Measurements from ENCODE around the gene MED15.

The MED15 gene

DNA sequence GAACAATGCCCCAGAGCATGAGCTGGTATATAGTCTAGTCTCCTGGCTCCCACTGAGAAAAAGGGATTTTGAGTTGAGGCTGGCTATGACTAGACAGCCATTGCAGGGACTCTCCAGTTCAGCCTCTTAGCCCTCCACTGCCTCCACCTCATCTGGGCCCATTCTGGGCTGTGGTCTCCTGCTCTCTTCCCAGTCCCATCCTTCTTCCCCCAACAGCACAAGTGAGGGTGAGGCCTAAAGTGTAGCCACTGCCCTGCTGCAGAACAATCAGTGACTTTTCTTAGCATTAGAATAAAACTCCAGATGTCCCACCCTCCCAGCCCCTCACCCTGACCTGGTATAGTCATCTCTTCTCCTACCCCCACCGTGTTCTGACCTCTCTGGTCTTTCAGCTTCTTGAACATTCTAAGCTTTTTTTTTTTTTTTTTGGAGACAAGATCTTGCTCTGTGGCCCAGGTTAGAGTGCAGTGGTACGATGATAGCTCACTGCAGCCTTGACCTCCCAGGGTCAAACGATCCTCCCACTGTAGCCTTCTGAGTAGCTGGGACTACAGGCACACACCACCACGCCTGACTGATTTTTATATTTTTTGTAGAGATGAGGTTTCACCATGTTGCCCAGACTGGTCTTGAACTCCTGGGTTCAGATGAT, 4.3 kb downstream of the MED15 start:
- 93% methylated on average over 4 of the region's 4 CpGs for WGBS
- Histone ChIP-seq H3K9me3 (ENCODE audit: insufficient read depth, low read depth, low read length) (no peaks in the 10 kb centered on the region), H3K27me3 (ENCODE audit: insufficient read depth, low read length) (no peaks in the 10 kb centered on the region), H3K4me1 (ENCODE audit: insufficient read depth, low read length) (peaks cover 24% of the 10 kb centered on the region; the same call in 1 of the 2 replicates), H3K9ac (ENCODE audit: low read depth, low read length) (no peak overlapping the region), H3K27ac (ENCODE audit: low read depth, low read length) (no peak overlapping the region), H3K36me3 (ENCODE audit: insufficient read depth, low read length) (peaks cover 12% of the 10 kb centered on the region; the same call in 1 of the 2 replicates), H3K4me3 (ENCODE audit: low read length) (no peak overlapping the region)

DNA sequence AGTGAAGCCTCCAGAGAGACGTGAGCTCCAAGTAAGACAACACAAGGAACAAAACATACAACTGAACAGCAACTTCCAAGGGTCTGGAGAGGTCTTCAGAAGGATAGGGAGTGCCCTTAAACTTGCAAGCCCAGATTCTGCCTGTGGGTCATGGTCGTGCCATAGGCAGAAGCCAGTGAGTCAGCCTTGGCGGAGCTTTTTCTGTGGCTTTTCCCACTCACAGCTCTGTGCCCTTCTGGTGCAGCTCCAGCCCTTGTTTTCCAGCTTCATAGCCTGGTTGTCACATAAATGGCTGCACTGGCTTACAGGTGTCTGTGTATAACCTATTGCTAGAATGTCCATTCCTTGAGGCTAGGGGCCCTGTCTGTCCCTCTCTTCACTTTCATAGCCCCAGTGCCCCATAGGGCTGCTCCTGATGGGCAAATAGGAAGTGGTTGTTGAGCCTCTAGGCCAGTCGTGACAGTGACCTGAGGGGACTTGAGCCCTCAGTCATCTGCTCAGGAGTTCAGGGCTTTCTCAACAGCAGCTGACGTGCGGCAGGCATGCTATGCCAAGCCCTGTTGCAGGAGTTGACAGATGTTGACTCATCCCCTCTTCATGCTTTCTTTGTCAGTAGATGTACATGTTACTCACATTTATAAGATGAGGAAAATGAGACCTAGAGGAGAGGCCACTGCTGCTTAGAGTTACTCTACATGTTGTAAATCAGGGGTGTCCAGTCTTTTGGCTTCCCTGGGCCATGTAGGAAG, 7.4 kb downstream of the MED15 start:
- Histone ChIP-seq H3K9me3 (ENCODE audit: insufficient read depth, low read depth, low read length) (no peaks in the 10 kb centered on the region), H3K4me3 (ENCODE audit: low read length) (no peak overlapping the region), H3K36me3 (ENCODE audit: insufficient read depth, low read length) (peaks cover 23% of the 10 kb centered on the region), H3K27me3 (ENCODE audit: insufficient read depth, low read length) (no peaks in the 10 kb centered on the region), H3K27ac (ENCODE audit: low read depth, low read length) (no peak overlapping the region), H3K4me1 (ENCODE audit: insufficient read depth, low read length) (peaks cover 12% of the 10 kb centered on the region; the same call in 1 of the 2 replicates), H3K9ac (ENCODE audit: low read depth, low read length) (no peak overlapping the region)
- 88% methylated on average over 6 of the region's 6 CpGs for WGBS

DNA sequence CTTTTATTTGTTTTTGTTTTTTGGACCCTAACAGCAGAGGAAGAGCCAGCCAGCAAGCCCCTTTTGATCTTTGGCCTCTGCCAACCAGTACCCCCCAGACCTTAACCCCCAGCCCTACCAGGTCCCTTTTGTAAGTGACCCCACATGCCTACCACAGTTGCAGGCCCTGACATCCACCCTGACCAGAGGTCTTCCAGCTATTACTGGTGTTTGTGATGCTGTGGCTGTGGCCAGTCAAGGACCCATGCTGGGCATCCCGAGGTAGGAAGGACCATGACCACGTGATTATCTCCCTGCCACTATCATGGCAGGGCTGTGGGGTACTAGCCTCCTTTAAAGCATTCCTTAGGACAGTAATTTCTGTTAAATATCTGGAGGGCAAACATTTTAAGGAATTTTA, 9.0 kb downstream of the MED15 start:
- Histone ChIP-seq H3K27me3 (ENCODE audit: insufficient read depth, low read length) (no peaks in the 10 kb centered on the region), H3K36me3 (ENCODE audit: insufficient read depth, low read length) (peaks cover 29% of the 10 kb centered on the region), H3K9ac (ENCODE audit: low read depth, low read length) (no peak overlapping the region), H3K27ac (ENCODE audit: low read depth, low read length) (no peak overlapping the region), H3K9me3 (ENCODE audit: insufficient read depth, low read depth, low read length) (no peaks in the 10 kb centered on the region), H3K4me1 (ENCODE audit: insufficient read depth, low read length) (no peaks in the 10 kb centered on the region), H3K4me3 (ENCODE audit: low read length) (no peak overlapping the region)
- 95% methylated on average over 2 of the region's 2 CpGs for WGBS

DNA sequence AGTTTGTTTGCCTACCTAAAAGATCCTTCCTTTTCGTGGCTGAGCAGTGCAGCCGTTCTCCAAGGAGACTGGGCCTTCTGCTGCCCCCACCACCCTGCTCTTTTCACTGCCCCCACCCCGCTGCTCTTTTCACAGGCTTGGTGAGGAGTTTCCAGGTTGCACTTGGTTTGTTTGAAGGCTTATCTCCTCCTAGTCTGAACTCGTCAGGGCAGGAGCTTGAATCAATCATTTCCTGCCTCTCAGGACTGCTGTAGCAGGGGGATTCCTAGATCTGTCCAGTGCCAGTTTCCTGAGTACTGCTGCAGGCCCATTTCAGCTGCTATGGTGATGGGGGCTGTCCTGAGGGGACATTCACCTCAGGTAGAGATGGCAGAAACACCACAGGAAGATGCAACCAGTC, 10.0 kb downstream of the MED15 start:
- no peak overlapping the region for H3K9ac ChIP-seq (ENCODE audit: low read depth, low read length)
- peaks cover 35% of the 10 kb centered on the region for H3K36me3 ChIP-seq (ENCODE audit: insufficient read depth, low read length)
- no peaks in the 10 kb centered on the region for H3K9me3 ChIP-seq (ENCODE audit: insufficient read depth, low read depth, low read length)
- H3K4me3 ChIP-seq (ENCODE audit: low read length), result no peak overlapping the region
- no peaks in the 10 kb centered on the region for H3K27me3 ChIP-seq (ENCODE audit: insufficient read depth, low read length)
- H3K27ac ChIP-seq (ENCODE audit: low read depth, low read length), result no peak overlapping the region
- WGBS, result 87% methylated on average over 4 of the region's 4 CpGs
- H3K4me1 ChIP-seq (ENCODE audit: insufficient read depth, low read length), result no peaks in the 10 kb centered on the region

DNA sequence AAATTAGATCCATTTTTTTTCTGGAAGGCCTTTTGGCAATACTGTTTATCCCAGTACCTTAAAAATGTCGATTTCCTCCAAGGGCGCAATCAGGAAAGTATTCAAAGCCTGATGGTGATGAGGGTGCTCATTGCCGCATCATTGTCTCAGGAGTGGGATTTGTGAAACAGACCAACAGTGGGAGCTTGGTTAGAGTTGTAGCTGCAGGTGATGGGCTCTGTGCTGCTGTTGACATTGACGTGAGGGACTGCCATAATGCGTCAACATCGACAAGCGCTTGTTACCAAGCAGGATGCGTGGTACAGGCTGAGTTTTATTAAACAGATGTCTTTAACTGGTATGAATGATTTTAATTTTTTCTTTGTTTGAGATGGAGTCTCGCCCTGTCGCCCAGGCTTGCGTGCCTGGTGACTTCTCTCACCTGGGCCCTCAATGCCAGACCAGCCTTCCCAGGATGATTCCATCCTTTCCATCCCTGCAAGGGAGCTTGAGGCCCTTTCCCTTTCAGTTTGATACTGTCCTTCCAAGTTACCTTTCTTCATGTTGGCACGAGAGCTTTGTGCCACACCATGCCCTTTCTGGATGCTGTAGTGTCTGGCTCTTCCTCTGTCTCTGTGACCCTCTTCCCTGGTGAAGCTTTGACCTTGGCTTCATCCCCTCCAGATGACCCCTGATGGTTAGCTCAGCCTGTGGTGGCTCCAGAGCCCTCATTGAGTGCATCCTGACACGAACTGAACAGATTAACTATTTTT, 10.6 kb downstream of the MED15 start:
- Histone ChIP-seq H3K4me3 (ENCODE audit: low read length) (no peak overlapping the region), H3K9me3 (ENCODE audit: insufficient read depth, low read depth, low read length) (no peaks in the 10 kb centered on the region), H3K36me3 (ENCODE audit: insufficient read depth, low read length) (peaks cover 35% of the 10 kb centered on the region), H3K9ac (ENCODE audit: low read depth, low read length) (no peak overlapping the region), H3K4me1 (ENCODE audit: insufficient read depth, low read length) (0 out of 2 replicates have a peak, but pooled peaks cover 2% of the 10 kb centered on the region), H3K27ac (ENCODE audit: low read depth, low read length) (no peak overlapping the region), H3K27me3 (ENCODE audit: insufficient read depth, low read length) (no peaks in the 10 kb centered on the region)
- 92% methylated on average over 13 of the region's 13 CpGs for WGBS

DNA sequence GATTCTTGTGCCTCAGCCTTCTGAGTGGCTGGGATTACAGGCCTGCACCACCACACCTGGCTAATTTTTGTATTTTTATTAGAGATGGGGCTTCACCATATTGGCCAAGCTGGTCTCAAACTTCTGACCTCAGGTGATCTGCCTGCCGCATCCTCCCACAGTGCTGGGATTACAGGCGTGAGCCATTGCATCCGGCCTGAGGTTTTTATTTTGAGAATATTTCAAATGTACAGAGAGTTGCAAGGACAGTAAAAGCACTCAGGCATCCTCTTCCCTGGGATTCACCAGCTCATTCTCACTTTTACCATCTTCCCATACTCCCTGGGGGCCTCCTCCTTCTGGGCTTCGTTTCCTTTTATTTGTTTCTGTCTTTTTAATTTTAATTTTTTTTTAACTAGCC, 12.1 kb downstream of the MED15 start:
- no peaks in the 10 kb centered on the region for H3K9me3 ChIP-seq (ENCODE audit: insufficient read depth, low read depth, low read length)
- H3K27me3 ChIP-seq (ENCODE audit: insufficient read depth, low read length), result no peaks in the 10 kb centered on the region
- WGBS, result 98% methylated on average over 4 of the region's 4 CpGs
- no peak overlapping the region for H3K27ac ChIP-seq (ENCODE audit: low read depth, low read length)
- peaks cover 26% of the 10 kb centered on the region for H3K36me3 ChIP-seq (ENCODE audit: insufficient read depth, low read length)
- no peak overlapping the region for H3K9ac ChIP-seq (ENCODE audit: low read depth, low read length)
- no peak overlapping the region for H3K4me3 ChIP-seq (ENCODE audit: low read length)
- peaks cover 13% of the 10 kb centered on the region; the same call in 1 of the 2 replicates for H3K4me1 ChIP-seq (ENCODE audit: insufficient read depth, low read length)

DNA sequence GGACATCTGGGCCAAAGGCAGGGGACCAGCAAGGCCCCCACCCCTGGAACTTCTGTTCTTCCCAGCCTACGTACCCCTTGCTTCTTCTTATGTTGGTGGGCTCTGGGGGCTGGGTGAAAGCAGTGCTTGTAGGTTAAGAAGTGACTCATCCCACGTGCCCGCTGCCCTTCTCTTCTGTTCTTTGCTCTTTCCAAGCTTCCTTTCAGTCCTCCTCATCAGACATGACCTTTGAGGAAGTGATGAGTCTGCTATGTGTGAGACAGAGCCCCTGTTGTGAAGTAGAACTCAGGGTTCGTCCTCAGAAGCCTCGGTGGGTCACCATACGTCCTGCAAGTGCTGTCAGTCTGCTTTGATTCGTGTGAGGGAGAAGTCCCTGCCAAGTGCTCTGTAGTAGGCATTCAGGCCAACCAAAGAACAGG, 12.7 kb downstream of the MED15 start:
- H3K36me3 ChIP-seq (ENCODE audit: insufficient read depth, low read length), result peaks cover 26% of the 10 kb centered on the region
- no peak overlapping the region for H3K4me3 ChIP-seq (ENCODE audit: low read length)
- no peaks in the 10 kb centered on the region for H3K27me3 ChIP-seq (ENCODE audit: insufficient read depth, low read length)
- no peaks in the 10 kb centered on the region for H3K9me3 ChIP-seq (ENCODE audit: insufficient read depth, low read depth, low read length)
- H3K9ac ChIP-seq (ENCODE audit: low read depth, low read length), result no peak overlapping the region
- H3K4me1 ChIP-seq (ENCODE audit: insufficient read depth, low read length), result peaks cover 13% of the 10 kb centered on the region; the same call in 1 of the 2 replicates
- H3K27ac ChIP-seq (ENCODE audit: low read depth, low read length), result no peak overlapping the region
- WGBS, result 75% methylated on average over 5 of the region's 7 CpGs

DNA sequence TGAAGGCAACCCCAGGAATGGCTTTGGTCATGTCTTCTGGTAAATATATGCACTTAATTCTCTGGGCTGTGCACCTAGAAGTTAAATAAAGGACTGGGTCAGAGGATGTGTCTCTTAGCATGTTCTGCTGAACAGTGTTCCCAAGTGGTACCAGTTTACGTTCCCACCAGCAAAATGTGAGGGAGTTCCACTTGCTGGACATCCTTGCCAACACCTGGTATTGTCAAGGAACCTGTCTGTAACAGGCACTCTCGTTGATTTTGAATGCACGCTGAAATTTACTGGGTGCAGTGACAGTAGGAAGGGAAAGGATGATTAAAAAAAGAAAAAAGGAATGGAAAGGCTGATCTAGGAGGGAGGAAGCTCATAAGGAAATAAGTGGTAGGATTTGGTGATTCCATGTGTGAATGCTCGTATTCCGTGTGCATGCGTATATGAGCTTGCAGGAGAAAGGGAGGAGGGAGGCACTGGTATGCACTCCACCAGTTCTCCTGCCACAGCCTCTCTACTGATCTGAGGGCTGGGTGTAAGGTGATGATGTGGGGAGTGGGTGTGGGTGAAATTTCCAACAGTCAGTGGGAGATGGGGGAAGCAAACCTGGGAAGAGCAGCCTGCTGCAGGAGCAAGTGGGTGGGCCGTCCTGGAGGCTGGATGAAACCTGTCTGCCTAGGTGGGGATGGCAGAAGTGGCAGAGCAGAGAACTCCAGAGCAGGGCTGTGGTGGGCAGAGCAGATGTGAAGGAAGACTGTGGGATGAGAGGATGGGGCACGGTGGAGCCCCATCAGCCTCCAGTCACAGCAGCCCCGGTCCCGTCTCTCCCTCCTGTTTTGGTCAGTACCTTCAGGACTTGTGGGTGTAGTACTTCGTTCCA, 15.0 kb downstream of the MED15 start:
- 91% methylated on average over 11 of the region's 11 CpGs for WGBS

DNA sequence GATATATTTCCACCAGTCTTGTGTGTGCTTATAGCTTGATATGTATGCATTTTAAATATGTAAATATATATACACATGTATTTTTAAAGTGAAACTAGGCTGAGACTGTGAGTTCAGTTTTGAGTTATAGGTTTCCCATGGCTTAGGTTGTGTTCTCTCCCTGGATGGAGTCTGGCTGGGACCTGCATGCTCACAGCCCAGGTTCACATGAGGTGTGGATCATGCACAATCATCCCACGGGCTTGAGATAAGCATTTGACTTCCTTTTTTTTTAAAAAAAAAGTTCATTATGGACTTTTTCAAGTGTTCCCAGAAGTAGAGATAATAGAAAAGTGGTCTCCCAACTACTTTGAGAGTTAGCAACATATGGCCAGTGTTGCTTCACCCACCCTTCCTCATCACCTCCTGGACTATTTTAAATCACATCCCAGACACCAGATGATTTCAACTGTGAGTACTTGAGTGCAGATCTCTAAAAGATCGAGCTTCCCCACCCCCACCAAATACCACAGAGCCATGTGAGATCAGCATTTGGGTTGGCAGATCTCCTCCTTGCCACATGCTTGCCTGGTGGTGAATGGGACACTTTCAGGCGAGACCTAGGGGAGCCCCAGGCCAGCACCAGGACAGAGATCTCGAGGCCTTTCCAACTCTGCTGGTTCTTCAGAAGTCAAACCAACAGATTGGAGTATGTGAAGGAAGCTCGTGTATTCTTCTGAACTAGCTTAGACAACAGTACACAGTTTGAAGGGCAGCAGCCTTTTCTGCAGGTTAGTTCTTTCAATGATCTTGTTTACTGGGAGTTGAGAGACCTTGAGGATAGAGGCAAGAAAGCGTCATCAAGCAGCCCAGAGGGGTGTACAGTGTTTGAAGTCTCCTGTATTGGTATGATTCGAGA, 15.9 kb downstream of the MED15 start:
- peaks cover 20% of the 10 kb centered on the region; the same call in 1 of the 2 replicates for H3K4me1 ChIP-seq (ENCODE audit: insufficient read depth, low read length)
- no peaks in the 10 kb centered on the region for H3K27me3 ChIP-seq (ENCODE audit: insufficient read depth, low read length)
- H3K27ac ChIP-seq (ENCODE audit: low read depth, low read length), result no peak overlapping the region
- H3K36me3 ChIP-seq (ENCODE audit: insufficient read depth, low read length), result peaks cover 27% of the 10 kb centered on the region
- H3K9me3 ChIP-seq (ENCODE audit: insufficient read depth, low read depth, low read length), result no peaks in the 10 kb centered on the region
- H3K4me3 ChIP-seq (ENCODE audit: low read length), result no peak overlapping the region
- no peak overlapping the region for H3K9ac ChIP-seq (ENCODE audit: low read depth, low read length)
- 81% methylated on average over 6 of the region's 7 CpGs for WGBS

More for the DNA sequence above, 15.0 kb downstream of the MED15 start:
- Histone ChIP-seq H3K9ac (ENCODE audit: low read depth, low read length) (no peak overlapping the region), H3K9me3 (ENCODE audit: insufficient read depth, low read depth, low read length) (no peaks in the 10 kb centered on the region), H3K4me1 (ENCODE audit: insufficient read depth, low read length) (peaks cover 20% of the 10 kb centered on the region; the same call in 1 of the 2 replicates), H3K27ac (ENCODE audit: low read depth, low read length) (no peak overlapping the region), H3K27me3 (ENCODE audit: insufficient read depth, low read length) (no peaks in the 10 kb centered on the region), H3K36me3 (ENCODE audit: insufficient read depth, low read length) (peaks cover 23% of the 10 kb centered on the region), H3K4me3 (ENCODE audit: low read length) (no peak overlapping the region)

DNA sequence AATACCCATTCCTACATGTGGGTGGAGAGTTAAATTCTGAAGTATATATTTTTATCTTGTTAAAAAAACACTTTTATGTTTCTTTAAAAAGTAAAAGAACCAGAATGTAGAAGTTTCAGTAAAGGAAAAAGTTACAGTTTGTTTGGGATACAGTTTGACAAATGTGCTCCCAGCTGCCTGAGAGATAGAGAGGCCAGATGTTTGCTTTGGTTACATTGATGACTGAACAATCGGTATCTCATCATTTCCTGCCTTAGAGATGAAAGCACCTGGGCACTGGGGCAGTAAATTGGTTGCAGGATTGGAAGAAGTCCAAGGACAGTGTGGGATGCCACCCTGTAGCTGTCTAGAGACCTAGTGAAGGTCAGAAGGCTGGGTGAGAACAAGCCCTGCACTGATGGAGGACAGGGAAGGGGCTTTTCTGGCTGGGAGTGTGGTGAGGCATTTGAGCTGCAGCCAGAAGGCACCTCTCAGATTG, 16.6 kb downstream of the MED15 start:
- no peaks in the 10 kb centered on the region for H3K9me3 ChIP-seq (ENCODE audit: insufficient read depth, low read depth, low read length)
- no peak overlapping the region for H3K27ac ChIP-seq (ENCODE audit: low read depth, low read length)
- H3K4me3 ChIP-seq (ENCODE audit: low read length), result no peak overlapping the region
- H3K4me1 ChIP-seq (ENCODE audit: insufficient read depth, low read length), result peaks cover 20% of the 10 kb centered on the region; the same call in 1 of the 2 replicates
- H3K36me3 ChIP-seq (ENCODE audit: insufficient read depth, low read length), result peaks cover 25% of the 10 kb centered on the region
- 92% methylated on average over 1 of the region's 1 CpG for WGBS
- no peaks in the 10 kb centered on the region for H3K27me3 ChIP-seq (ENCODE audit: insufficient read depth, low read length)
- no peak overlapping the region for H3K9ac ChIP-seq (ENCODE audit: low read depth, low read length)

Measured in HUES64 (cell line).